DND-41 (cell line): ENCODE measurements around the gene CNIH1.
A peak's percentile ranks its signal among the peaks of the same experiment; 100 is the strongest.
"Not testable (repeated sequence)": the region's sequence is repeated elsewhere in the genome, so short reads cannot be mapped to it uniquely, and the experiment has no call there.

Experiments
- ATAC-seq: fragments of 200-7000 bp; cut with Tn5 transposase; 3 replicates; pipeline ENCODE4 v1.9.1; 2021; ENCODE audit warnings: low read depth; ENCODE audit not compliant: insufficient read depth
- DNase-seq: peaks from one replicate; pipeline ENCODE4 v3.0.0-alpha.2; 2020
- H2AFZ ChIP-seq: 2 replicates; pipeline ENCODE4 v1.6.0; 2012; ENCODE audit warnings: low read depth, low read length
- H3K27ac ChIP-seq: 2 replicates; pipeline ENCODE4 v1.5.1; 2012; ENCODE audit warnings: low read length, inconsistent platforms
- H3K27me3 ChIP-seq: fragments of 200-600 bp; sonication (generic); 2 replicates; pipeline ENCODE4 v1.6.0; 2012; ENCODE audit warnings: low read length, mild to moderate bottlenecking, inconsistent platforms; ENCODE audit not compliant: insufficient read depth, poor library complexity
- H3K36me3 ChIP-seq: 2 replicates; pipeline ENCODE4 v1.5.1; 2012; ENCODE audit warnings: low read length, inconsistent platforms; ENCODE audit not compliant: insufficient read depth
- H3K4me1 ChIP-seq: 2 replicates; pipeline ENCODE4 v1.5.1; 2012; ENCODE audit warnings: mild to moderate bottlenecking, low read length; ENCODE audit not compliant: insufficient read depth
- H3K4me2 ChIP-seq: 2 replicates; pipeline ENCODE4 v1.6.0; 2012; ENCODE audit warnings: mild to moderate bottlenecking, moderate library complexity, low read length, inconsistent platforms; ENCODE audit not compliant: insufficient read depth
- H3K4me3 ChIP-seq, 2 experiments: fragments of 200-600 bp in 1 of 2; shearing (Covaris generic) in 1 of 2; 2 replicates each; pipeline ENCODE4 v1.5.1; 2012 to 2016; ENCODE audit warnings: inconsistent platforms in 2 of 2, low read length in 2 of 2, mild to moderate bottlenecking in 2 of 2, low read depth in 1 of 2, moderate library complexity in 1 of 2
- H3K79me2 ChIP-seq: 2 replicates; pipeline ENCODE4 v1.6.0; 2012; ENCODE audit warnings: low read length, inconsistent platforms; ENCODE audit not compliant: insufficient read depth
- H3K9ac ChIP-seq: 2 replicates; pipeline ENCODE4 v1.6.0; 2012; ENCODE audit warnings: low read depth, mild to moderate bottlenecking, inconsistent platforms, low read length, moderate library complexity
- H3K9me3 ChIP-seq: 2 replicates; pipeline ENCODE4 v1.5.1; 2012; ENCODE audit warnings: low read length, moderate library complexity, mild to moderate bottlenecking, inconsistent platforms; ENCODE audit not compliant: insufficient read depth, severe bottlenecking
- H4K20me1 ChIP-seq: 2 replicates; pipeline ENCODE4 v1.6.0; 2012; ENCODE audit warnings: low read length; ENCODE audit not compliant: insufficient read depth
- EZH2 ChIP-seq: IDR thresholded peaks from 3 replicates; pipeline ENCODE4 v1.6.1; 2012; ENCODE audit warnings: borderline replicate concordance, low read depth, mild to moderate bottlenecking, moderate library complexity, low read length, inconsistent platforms; ENCODE audit not compliant: severe bottlenecking
- TF ChIP-seq, protein P1 (sequence below): IDR thresholded peaks from 2 replicates; pipeline ENCODE4 v1.5.1; 2012; ENCODE audit warnings: borderline replicate concordance, low read length, moderate library complexity, mild to moderate bottlenecking; ENCODE audit not compliant: poor library complexity, severe bottlenecking; ENCODE audit errors: extremely low read depth

The CNIH1 gene

DNA sequence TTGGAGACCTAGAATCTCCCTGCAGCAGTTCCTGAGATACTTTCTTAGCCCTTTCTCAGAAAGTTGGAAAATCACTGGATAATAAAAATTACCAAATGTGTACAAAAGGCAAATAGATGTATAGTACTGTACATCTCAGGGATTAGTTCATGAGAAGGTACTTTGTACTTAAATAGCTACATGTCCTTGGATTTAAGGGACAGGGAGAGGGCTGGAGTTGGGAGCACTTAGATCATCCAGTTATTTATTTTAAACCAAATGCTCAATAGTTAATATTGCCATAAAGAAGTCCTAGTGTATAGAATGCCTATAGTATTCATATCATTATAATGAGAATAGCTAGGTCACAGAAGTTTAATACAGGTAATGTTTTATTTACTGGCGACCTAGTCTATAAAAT is 31.0 kb downstream of the CNIH1 start:
- no peak overlapping the region for H3K4me3 ChIP-seq
- H4K20me1 ChIP-seq: peaks cover 2% of the 10 kb centered on the region; the same call in 1 of the 2 replicates
- H2AFZ ChIP-seq: no peak overlapping the region
- no peak for ATAC-seq
- TF ChIP-seq, protein P1, sequence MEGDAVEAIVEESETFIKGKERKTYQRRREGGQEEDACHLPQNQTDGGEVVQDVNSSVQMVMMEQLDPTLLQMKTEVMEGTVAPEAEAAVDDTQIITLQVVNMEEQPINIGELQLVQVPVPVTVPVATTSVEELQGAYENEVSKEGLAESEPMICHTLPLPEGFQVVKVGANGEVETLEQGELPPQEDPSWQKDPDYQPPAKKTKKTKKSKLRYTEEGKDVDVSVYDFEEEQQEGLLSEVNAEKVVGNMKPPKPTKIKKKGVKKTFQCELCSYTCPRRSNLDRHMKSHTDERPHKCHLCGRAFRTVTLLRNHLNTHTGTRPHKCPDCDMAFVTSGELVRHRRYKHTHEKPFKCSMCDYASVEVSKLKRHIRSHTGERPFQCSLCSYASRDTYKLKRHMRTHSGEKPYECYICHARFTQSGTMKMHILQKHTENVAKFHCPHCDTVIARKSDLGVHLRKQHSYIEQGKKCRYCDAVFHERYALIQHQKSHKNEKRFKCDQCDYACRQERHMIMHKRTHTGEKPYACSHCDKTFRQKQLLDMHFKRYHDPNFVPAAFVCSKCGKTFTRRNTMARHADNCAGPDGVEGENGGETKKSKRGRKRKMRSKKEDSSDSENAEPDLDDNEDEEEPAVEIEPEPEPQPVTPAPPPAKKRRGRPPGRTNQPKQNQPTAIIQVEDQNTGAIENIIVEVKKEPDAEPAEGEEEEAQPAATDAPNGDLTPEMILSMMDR: no peak
- H3K4me1 ChIP-seq: no peaks in the 10 kb centered on the region
- H3K27ac ChIP-seq: no peak overlapping the region
- no peak overlapping the region for H3K4me2 ChIP-seq
- DNase-seq: no peak
- peaks cover 89% of the 10 kb centered on the region for H3K36me3 ChIP-seq
- H3K79me2 ChIP-seq: peaks cover 12% of the 10 kb centered on the region; the same call in 1 of the 2 replicates
- no peaks in the 10 kb centered on the region for H3K9me3 ChIP-seq
- H3K9ac ChIP-seq: no peak overlapping the region
- H3K27me3 ChIP-seq: no peaks in the 10 kb centered on the region

DNA sequence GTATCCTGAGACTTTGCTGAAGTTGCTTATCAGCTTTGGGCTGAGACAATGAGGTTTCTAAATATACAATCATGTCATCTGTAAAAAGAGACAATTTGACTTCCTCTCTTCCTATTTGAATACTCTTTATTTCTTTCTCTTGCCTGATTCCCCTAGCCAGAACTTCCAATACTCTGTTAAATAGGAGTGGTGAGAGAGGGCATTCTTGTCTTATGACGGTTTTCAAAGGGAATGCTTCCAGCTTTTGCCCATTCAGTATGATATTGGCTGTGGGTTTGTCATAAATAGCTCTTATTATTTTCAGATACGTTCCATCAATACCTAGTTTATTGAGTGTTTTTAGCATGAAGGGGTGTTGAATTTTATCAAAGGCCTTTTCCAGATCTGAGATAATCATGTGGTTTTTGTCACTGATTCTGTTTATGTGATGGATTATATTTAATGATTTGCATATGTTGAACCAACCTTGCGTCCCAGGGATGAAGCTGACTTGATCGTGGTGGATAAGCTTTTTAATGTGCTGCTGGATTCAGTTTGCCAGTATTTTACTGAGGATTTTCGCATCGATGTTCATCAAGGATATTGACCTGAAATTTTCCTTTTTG is 37.7 kb downstream of the CNIH1 start:
- not testable (repeated sequence) for H3K9me3 ChIP-seq, ATAC-seq, DNase-seq, H3K4me3 ChIP-seq, H3K27me3 ChIP-seq, H4K20me1 ChIP-seq, H2AFZ ChIP-seq, H3K27ac ChIP-seq, H3K9ac ChIP-seq, H3K4me2 ChIP-seq
- H3K79me2 ChIP-seq: peaks cover 52% of the 10 kb centered on the region
- peaks cover 56% of the 10 kb centered on the region for H3K36me3 ChIP-seq
- H3K4me1 ChIP-seq: peaks cover 17% of the 10 kb centered on the region

DNA sequence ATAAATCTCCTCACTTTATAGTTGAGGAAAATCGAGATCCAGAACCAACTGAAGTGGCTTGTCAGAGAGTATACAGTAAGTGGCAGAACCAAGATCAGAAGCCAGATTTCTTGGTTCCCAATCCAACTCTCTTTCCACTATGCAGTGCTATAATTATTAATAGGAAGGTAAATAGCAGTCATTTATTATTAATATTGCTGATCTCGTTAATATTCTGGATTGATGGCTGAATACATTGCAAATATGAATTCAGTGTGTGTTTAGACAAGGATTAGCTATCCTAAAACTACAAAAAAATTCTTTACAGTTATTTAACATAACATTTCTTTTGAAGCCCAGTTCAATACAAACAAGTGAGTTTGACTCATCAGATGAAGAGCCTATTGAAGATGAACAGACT is 41.6 kb downstream of the CNIH1 start:
- no peak overlapping the region for H3K4me3 ChIP-seq
- peaks cover 42% of the 10 kb centered on the region for H3K36me3 ChIP-seq
- no peak overlapping the region for H3K27ac ChIP-seq
- H3K9me3 ChIP-seq: no peaks in the 10 kb centered on the region
- H4K20me1 ChIP-seq: peaks cover 8% of the 10 kb centered on the region
- DNase-seq: no peak
- peaks cover 57% of the 10 kb centered on the region for H3K79me2 ChIP-seq
- no peak overlapping the region for H3K9ac ChIP-seq
- H3K4me2 ChIP-seq: peak overlapping the region; percentile 95
- no peak for ATAC-seq
- peaks cover 35% of the 10 kb centered on the region for H3K4me1 ChIP-seq
- H2AFZ ChIP-seq: no peak overlapping the region
- no peak for TF ChIP-seq EZH2
- TF ChIP-seq, protein P1: no peak
- H3K27me3 ChIP-seq: no peaks in the 10 kb centered on the region

- peak within 1 kb of the TSS; percentile 82 for H2AFZ ChIP-seq
- peaks cover 45% of the 10 kb centered on the region for H3K79me2 ChIP-seq
- peak; percentile 92 for ATAC-seq
- no peaks in the 10 kb centered on the region for H3K9me3 ChIP-seq
- H3K36me3 ChIP-seq: peaks cover 33% of the 10 kb centered on the region
- H3K9ac ChIP-seq: peak within 1 kb of the TSS; percentile 94
- peaks cover 8% of the 10 kb centered on the region for H4K20me1 ChIP-seq
- peak within 1 kb of the TSS; percentile 95 for H3K4me2 ChIP-seq
- peak; percentile 98 for DNase-seq
- no peaks in the 10 kb centered on the region for H3K27me3 ChIP-seq
- TF ChIP-seq EZH2: no peak
- TF ChIP-seq, protein P1: peak; percentile 50
- peaks cover 35% of the 10 kb centered on the region for H3K4me1 ChIP-seq
- peak within 1 kb of the TSS; percentile 87 for H3K27ac ChIP-seq
- peak within 1 kb of the TSS; percentile 92 to 99 for H3K4me3 ChIP-seq
Observed at GRCh38 chr14:54396493-54397335, 44.5 kb downstream of the CNIH1 start, which contains the start of gene CDKN3. Gene CDKN3, plus strand, starts transcription at chr14:54397007. Its CDS starts 62 bp downstream, at chr14:54397069.
